Activated CD4-positive, alpha-beta T cell treated with anti-CD3 and anti-CD28 coated beads, Interleukin-2, amount 10 ng/mL, durations not matched to agents 7 days and 5 days (primary cell): ENCODE results near the gene C1orf94. TPM values are rescaled to one million over a fixed set of nuclear protein-coding genes. Genes with fewer than 3 reads are reported as not detected.

Experiments
- total RNA-seq, 2 experiments: library from RNA; stranded (reverse); gene quantifications; one replicate each; pipeline ENCODE4 v1.2.3, GENCODE V29; 2021

Gene C1orf94
- total RNA-seq, 2 experiments from 2014 or later = not detected

Other genes starting within 250 kb of the C1orf94 start
- not detected for gene CSMD2, start 11.7 kb upstream of the C1orf94 start, total RNA-seq